Brain microvascular endothelial cell (primary cell): ENCODE results near the gene PHLDA1.
"Not testable (repeated sequence)": the region's sequence is repeated elsewhere in the genome, so short reads cannot be mapped to it uniquely, and the experiment has no call there.

Experiments used
- DNase-seq: peaks from one replicate; pipeline ENCODE4 v3.0.0-alpha.2; 2020
- H3K27ac ChIP-seq: fragments of 250-450 bp; sonication (Bioruptor Pico); 2 replicates; pipeline ENCODE4 v1.5.1; 2020; ENCODE audit warnings: mild to moderate bottlenecking, moderate library complexity
- H3K27me3 ChIP-seq: fragments of 250-450 bp; sonication (Bioruptor Pico); replicated peaks from 2 replicates; pipeline ENCODE4 v1.5.1; 2020; ENCODE audit warnings: mild to moderate bottlenecking
- H3K36me3 ChIP-seq: fragments of 250-450 bp; sonication (Bioruptor Pico); replicated peaks from 2 replicates; pipeline ENCODE4 v1.5.1; 2020; ENCODE audit warnings: mild to moderate bottlenecking
- H3K4me3 ChIP-seq: 2 replicates; pipeline ENCODE4 v1.5.1; 2011; ENCODE audit warnings: low read depth, mild to moderate bottlenecking, control low read depth, low read length, moderate library complexity
- CTCF ChIP-seq: IDR thresholded peaks from 2 replicates; pipeline ENCODE4 v1.5.1; 2011; ENCODE audit warnings: low read depth, mild to moderate bottlenecking, moderate library complexity, low read length, control low read depth, inconsistent platforms; ENCODE audit errors: missing control alignments
- in situ Hi-C: cut with HindIII; loops from 2 replicates; pipeline ENCODE4 v1.10.0; 2017; ENCODE audit warnings: low sequenced_read_pairs, low pct_ligation_motif_present

The PHLDA1 gene

GRCh38 chr12:75986001-75986746, 45.4 kb downstream of the PHLDA1 start:
- Histone ChIP-seq H3K27me3 (no peaks in the 10 kb centered on the region), H3K27ac (no peak overlapping the region), H3K4me3 (no peak overlapping the region), H3K36me3 (no peaks in the 10 kb centered on the region)
- in situ Hi-C loops, result no loop called here
- no peak for DNase-seq
- TF ChIP-seq CTCF, result no peak

- Histone ChIP-seq H3K4me3 (no peak overlapping the region), H3K27me3 (no peaks in the 10 kb centered on the region), H3K27ac (no peak overlapping the region), H3K36me3 (no peaks in the 10 kb centered on the region)
- in situ Hi-C loops, result no loop called here
- no peak for DNase-seq
- TF ChIP-seq CTCF, result no peak
These were observed 46.0 kb downstream of the PHLDA1 start for GRCh38 chr12:75985566-75985965.

GRCh38 chr12:75984577-75985182, 46.9 kb downstream of the PHLDA1 start:
- no peak for TF ChIP-seq CTCF
- Histone ChIP-seq H3K36me3 (no peaks in the 10 kb centered on the region), H3K4me3 (no peak overlapping the region), H3K27me3 (no peaks in the 10 kb centered on the region), H3K27ac (no peak overlapping the region)
- no peak for DNase-seq
- in situ Hi-C loops, result no loop called here

GRCh38 chr12:75983851-75984250, 47.7 kb downstream of the PHLDA1 start:
- H3K27me3 ChIP-seq, in situ Hi-C loops, H3K36me3 ChIP-seq, H3K27ac ChIP-seq, DNase-seq, H3K4me3 ChIP-seq: not testable (repeated sequence)

- H3K27me3 ChIP-seq, result no peaks in the 10 kb centered on the region
- in situ Hi-C loops, result no loop called here
- peak overlapping the region; percentile 81 for H3K27ac ChIP-seq
- H3K4me3 ChIP-seq, result peak overlapping the region; percentile 13
- no peak for DNase-seq
- no peaks in the 10 kb centered on the region for H3K36me3 ChIP-seq
- TF ChIP-seq CTCF, result no peak
These were observed 48.5 kb downstream of the PHLDA1 start for GRCh38 chr12:75982979-75983660.

GRCh38 chr12:75982169-75982564, 49.4 kb downstream of the PHLDA1 start:
- TF ChIP-seq CTCF, result no peak
- Histone ChIP-seq H3K27ac (peak overlapping the region; percentile 81), H3K27me3 (no peaks in the 10 kb centered on the region), H3K36me3 (no peaks in the 10 kb centered on the region), H3K4me3 (no peak overlapping the region)
- DNase-seq, result peak; percentile 94
- in situ Hi-C loops, result no loop called here
